HepG2 (cell line): ENCODE data around the gene ZNF512B. TPM values are rescaled to one million over a fixed set of nuclear protein-coding genes. Genes with fewer than 3 reads are reported as not detected.

Source experiments
- HNF4G ChIP-seq, 2 experiments: sonication (generic) in 1 of 2; formaldehyde crosslinking in 1 of 2; IDR thresholded peaks; 2 replicates each; pipeline versions ENCODE4 v1.4.0 to v1.6.1; 2011 to 2020; ENCODE audit warnings: borderline replicate concordance in 2 of 2, low read depth in 2 of 2, mild to moderate bottlenecking in 2 of 2, low read length in 1 of 2, missing genetic modification reagents in 1 of 2, moderate library complexity in 1 of 2
- HOXD1 ChIP-seq: sonication (generic); formaldehyde crosslinking; IDR thresholded peaks from 2 replicates; pipeline ENCODE4 v1.5.0; 2020; ENCODE audit warnings: missing genetic modification reagents
- MYC ChIP-seq: sonication (generic); formaldehyde crosslinking; IDR thresholded peaks from 2 replicates; pipeline ENCODE4 v1.9.0; 2021; ENCODE audit warnings: missing genetic modification reagents, borderline replicate concordance
- RARA ChIP-seq: IDR thresholded peaks from 2 replicates; pipeline ENCODE4 v1.6.1; 2016; ENCODE audit warnings: missing genetic modification reagents, missing compliant biosample characterization
- RELA ChIP-seq: sonication (generic); formaldehyde crosslinking; IDR thresholded peaks from 2 replicates; pipeline ENCODE4 v1.4.0; 2020; ENCODE audit warnings: missing genetic modification reagents
- SIX1 ChIP-seq: sonication (generic); formaldehyde crosslinking; IDR thresholded peaks from 2 replicates; pipeline ENCODE4 v1.4.0; 2020; ENCODE audit warnings: missing genetic modification reagents, borderline replicate concordance
- ZNF343 ChIP-seq: sonication (generic); formaldehyde crosslinking; IDR thresholded peaks from 2 replicates; pipeline ENCODE4 v1.4.0; 2020; ENCODE audit warnings: mild to moderate bottlenecking, missing genetic modification reagents
- ZNF543 ChIP-seq: sonication (generic); formaldehyde crosslinking; IDR thresholded peaks from 2 replicates; pipeline ENCODE4 v1.4.0; 2020; ENCODE audit warnings: mild to moderate bottlenecking, missing genetic modification reagents
- ZSCAN22 ChIP-seq: sonication (generic); formaldehyde crosslinking; IDR thresholded peaks from 2 replicates; pipeline ENCODE4 v1.4.0; 2020; ENCODE audit warnings: mild to moderate bottlenecking, missing genetic modification reagents
- polyA plus RNA-seq, 8 experiments: library from polyadenylated mRNA; depleted of rRNA in 3 of 8; stranded (reverse) in 7 of 8; unstranded in 1 of 8; fragments of >200 nt; fragmentation: Illumina TruSeq in 4 of 8; extraction: Trizol in 4 of 8; gene quantifications; 2 replicates each; pipeline versions ENCODE4 v1.2.1 to v1.2.3, GENCODE V29; 2011 to 2016; ENCODE audit warnings: low read depth in 4 of 8, missing spikeins in 1 of 8, mixed read lengths in 1 of 8; ENCODE audit not compliant: insufficient read depth in 1 of 8
- total RNA-seq, 5 experiments: library from RNA; depleted of rRNA; stranded (reverse); fragments of >200 nt; fragmentation: Illumina TruSeq; extraction: Trizol; gene quantifications; 2 replicates each; pipeline ENCODE4 v1.2.3, GENCODE V29; 2016; ENCODE audit warnings: low read depth in 1 of 5
- TF ChIP-seq, protein P1 (sequence below), 2 experiments: sonication (generic) in 1 of 2; formaldehyde crosslinking in 1 of 2; IDR thresholded peaks; 2 replicates each; pipeline versions ENCODE4 v1.4.0 to v1.6.1; 2018 to 2020; ENCODE audit warnings: missing genetic modification reagents in 2 of 2, borderline replicate concordance in 1 of 2, low read depth in 1 of 2, mild to moderate bottlenecking in 1 of 2, missing biosample characterization in 1 of 2
- TF ChIP-seq, protein P2 (sequence below): IDR thresholded peaks from 2 replicates; pipeline ENCODE4 v1.6.1; 2016; ENCODE audit warnings: low read depth, missing genetic modification reagents, missing compliant biosample characterization
- TF ChIP-seq, protein P3 (sequence below): sonication (generic); formaldehyde crosslinking; IDR thresholded peaks from 2 replicates; pipeline ENCODE4 v1.4.0; 2020; ENCODE audit warnings: mild to moderate bottlenecking, missing genetic modification reagents
- TF ChIP-seq, protein P4 (sequence below): sonication (generic); formaldehyde crosslinking; IDR thresholded peaks from 2 replicates; pipeline ENCODE4 v1.5.1; 2020; ENCODE audit warnings: missing genetic modification reagents, mild to moderate bottlenecking, borderline replicate concordance
- TF ChIP-seq, protein P5 (sequence below): IDR thresholded peaks from 2 replicates; pipeline ENCODE4 v1.6.1; 2016; ENCODE audit warnings: missing biosample characterization, missing genetic modification reagents, low read depth

The ZNF512B gene
- total and polyA plus RNA-seq, 2 of the 13 experiments (the other 11 are each of a cell fraction or from before 2014, with no cell fraction given) = 11.5 to 30.6 TPM

DNA sequence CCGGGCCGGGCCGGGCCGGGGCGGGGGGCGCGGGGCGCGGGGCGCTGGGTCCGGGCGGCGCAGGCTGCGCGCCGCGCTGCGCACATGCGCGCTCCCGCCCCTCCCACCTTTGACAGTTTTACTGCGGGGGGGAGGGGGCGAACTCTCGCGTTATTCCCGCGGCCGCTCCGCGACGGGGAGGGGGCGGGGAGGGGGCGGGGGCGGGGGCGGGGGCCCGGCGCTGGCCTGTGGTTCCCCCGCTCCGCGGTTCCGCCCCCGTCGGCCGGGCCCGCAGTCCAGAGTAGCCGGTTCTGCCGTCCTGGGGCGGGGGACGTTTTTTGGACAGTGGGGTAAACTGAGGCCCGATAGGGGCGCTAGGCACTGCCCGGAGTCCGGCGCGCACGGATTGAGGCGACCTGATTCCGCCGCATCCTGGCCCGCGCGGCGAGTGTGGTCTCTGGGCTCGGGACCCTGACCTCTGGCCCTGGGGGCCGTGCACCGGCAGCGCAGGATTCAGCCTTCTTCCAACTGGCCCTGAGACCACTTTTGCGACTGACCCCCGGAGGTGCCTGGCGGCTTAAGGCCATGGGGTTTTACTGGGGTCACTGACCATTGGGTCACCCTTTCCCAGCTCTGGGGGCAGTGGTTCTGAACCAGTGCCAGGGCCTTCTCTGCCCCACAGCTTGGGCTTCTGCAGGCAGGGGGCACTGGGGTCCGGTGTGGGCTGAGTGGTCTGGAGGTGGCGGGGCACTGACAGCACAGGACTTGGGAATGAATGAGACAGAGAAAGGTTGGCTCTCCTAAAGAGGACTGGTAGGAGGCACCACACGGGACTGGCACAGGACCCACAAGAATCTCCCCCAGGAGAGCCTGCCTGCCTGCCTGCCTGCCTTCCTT lies at the start of gene ZNF512B (continued):
- peak; percentile 71 for TF ChIP-seq MYC
- 0 out of 2 replicates have a peak, but pooled peaks have one; percentile 69 for TF ChIP-seq ZNF343
- TF ChIP-seq, protein P1, sequence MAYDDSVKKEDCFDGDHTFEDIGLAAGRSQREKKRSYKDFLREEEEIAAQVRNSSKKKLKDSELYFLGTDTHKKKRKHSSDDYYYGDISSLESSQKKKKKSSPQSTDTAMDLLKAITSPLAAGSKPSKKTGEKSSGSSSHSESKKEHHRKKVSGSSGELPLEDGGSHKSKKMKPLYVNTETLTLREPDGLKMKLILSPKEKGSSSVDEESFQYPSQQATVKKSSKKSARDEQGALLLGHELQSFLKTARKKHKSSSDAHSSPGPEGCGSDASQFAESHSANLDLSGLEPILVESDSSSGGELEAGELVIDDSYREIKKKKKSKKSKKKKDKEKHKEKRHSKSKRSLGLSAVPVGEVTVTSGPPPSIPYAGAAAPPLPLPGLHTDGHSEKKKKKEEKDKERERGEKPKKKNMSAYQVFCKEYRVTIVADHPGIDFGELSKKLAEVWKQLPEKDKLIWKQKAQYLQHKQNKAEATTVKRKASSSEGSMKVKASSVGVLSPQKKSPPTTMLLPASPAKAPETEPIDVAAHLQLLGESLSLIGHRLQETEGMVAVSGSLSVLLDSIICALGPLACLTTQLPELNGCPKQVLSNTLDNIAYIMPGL (CRISPR knock-in tag; IDR thresholded peaks at IDR 0.05; ENCODE audit: borderline replicate concordance in 1 of 2, low read depth in 1 of 2) = peak; percentile 39 to 47; a peak in 1 of 4 replicates
- TF ChIP-seq, protein P2, sequence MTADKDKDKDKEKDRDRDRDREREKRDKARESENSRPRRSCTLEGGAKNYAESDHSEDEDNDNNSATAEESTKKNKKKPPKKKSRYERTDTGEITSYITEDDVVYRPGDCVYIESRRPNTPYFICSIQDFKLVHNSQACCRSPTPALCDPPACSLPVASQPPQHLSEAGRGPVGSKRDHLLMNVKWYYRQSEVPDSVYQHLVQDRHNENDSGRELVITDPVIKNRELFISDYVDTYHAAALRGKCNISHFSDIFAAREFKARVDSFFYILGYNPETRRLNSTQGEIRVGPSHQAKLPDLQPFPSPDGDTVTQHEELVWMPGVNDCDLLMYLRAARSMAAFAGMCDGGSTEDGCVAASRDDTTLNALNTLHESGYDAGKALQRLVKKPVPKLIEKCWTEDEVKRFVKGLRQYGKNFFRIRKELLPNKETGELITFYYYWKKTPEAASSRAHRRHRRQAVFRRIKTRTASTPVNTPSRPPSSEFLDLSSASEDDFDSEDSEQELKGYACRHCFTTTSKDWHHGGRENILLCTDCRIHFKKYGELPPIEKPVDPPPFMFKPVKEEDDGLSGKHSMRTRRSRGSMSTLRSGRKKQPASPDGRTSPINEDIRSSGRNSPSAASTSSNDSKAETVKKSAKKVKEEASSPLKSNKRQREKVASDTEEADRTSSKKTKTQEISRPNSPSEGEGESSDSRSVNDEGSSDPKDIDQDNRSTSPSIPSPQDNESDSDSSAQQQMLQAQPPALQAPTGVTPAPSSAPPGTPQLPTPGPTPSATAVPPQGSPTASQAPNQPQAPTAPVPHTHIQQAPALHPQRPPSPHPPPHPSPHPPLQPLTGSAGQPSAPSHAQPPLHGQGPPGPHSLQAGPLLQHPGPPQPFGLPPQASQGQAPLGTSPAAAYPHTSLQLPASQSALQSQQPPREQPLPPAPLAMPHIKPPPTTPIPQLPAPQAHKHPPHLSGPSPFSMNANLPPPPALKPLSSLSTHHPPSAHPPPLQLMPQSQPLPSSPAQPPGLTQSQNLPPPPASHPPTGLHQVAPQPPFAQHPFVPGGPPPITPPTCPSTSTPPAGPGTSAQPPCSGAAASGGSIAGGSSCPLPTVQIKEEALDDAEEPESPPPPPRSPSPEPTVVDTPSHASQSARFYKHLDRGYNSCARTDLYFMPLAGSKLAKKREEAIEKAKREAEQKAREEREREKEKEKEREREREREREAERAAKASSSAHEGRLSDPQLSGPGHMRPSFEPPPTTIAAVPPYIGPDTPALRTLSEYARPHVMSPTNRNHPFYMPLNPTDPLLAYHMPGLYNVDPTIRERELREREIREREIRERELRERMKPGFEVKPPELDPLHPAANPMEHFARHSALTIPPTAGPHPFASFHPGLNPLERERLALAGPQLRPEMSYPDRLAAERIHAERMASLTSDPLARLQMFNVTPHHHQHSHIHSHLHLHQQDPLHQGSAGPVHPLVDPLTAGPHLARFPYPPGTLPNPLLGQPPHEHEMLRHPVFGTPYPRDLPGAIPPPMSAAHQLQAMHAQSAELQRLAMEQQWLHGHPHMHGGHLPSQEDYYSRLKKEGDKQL = no peak
- TF ChIP-seq ZSCAN22 (CRISPR knock-in tag) = 0 out of 2 replicates have a peak, but pooled peaks have one; percentile 32
- no peak for TF ChIP-seq RELA
- TF ChIP-seq, protein P3, sequence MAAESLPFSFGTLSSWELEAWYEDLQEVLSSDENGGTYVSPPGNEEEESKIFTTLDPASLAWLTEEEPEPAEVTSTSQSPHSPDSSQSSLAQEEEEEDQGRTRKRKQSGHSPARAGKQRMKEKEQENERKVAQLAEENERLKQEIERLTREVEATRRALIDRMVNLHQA = no peak
- TF ChIP-seq SIX1 (CRISPR knock-in tag) = no peak
- TF ChIP-seq ZNF543 (CRISPR knock-in tag) = no peak
- no peak for TF ChIP-seq HOXD1 (CRISPR knock-in tag)
- peak; percentile 25; the same call in 1 of the 2 replicates for TF ChIP-seq HNF4G (IDR thresholded peaks at IDR 0.05; ENCODE audit: borderline replicate concordance, low read depth, low read length)
- no peak; the same call in 1 of the 2 replicates for TF ChIP-seq HNF4G (CRISPR knock-in tag; IDR thresholded peaks at IDR 0.05; ENCODE audit: borderline replicate concordance, low read depth)
- TF ChIP-seq, protein P4, sequence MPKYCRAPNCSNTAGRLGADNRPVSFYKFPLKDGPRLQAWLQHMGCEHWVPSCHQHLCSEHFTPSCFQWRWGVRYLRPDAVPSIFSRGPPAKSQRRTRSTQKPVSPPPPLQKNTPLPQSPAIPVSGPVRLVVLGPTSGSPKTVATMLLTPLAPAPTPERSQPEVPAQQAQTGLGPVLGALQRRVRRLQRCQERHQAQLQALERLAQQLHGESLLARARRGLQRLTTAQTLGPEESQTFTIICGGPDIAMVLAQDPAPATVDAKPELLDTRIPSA (CRISPR knock-in tag) = no peak
- TF ChIP-seq, protein P5, sequence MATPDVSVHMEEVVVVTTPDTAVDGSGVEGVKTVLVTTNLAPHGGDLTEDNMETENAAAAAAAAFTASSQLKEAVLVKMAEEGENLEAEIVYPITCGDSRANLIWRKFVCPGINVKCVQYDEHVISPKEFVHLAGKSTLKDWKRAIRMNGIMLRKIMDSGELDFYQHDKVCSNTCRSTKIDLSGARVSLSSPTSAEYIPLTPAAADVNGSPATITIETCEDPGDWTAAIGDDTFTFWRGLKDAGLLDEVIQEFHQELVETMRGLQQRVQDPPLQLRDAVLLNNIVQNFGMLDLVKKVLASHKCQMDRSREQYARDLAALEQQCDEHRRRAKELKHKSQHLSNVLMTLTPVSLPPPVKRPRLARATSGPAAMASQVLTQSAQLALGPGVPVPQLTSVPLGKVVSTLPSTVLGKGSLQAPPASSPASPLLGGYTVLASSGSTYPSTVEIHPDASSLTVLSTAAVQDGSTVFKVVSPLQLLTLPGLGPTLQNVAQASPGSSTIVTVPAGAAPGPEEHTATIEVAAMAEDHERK (CRISPR knock-in tag) = no peak
- TF ChIP-seq RARA = 0 out of 2 replicates have a peak, but pooled peaks have one; percentile 6
